Posterior cingulate gyrus (tissue), 11 donors: ENCODE results near the gene HOXC6.
"Not testable (repeated sequence)": the region's sequence is repeated elsewhere in the genome, so short reads cannot be mapped to it uniquely, and the experiment has no call there.

Experiments
- DNase-seq, 10 donors: peaks; one replicate each; pipeline versions ENCODE4 v3.0.0 to v3.0.0-alpha.2; 2020 to 2021; ENCODE audit warnings: mixed read lengths in 3 of 10
- intact Hi-C: fragments of 100-400 bp; cut with DNase I; formaldehyde crosslinking; loops from one replicate; pipeline ENCODE4 v1.15.1; 2023

The HOXC6 gene

GRCh38 chr12:54038284-54038870 lies 10.1 kb downstream of the HOXC6 start:
- no peak for DNase-seq
- intact Hi-C loops, result no loop called here

- intact Hi-C loops, result no loop called here
- DNase-seq, result peak in 1 of 10 donors; percentile 62
Measured at GRCh38 chr12:54038871-54039414, 10.7 kb downstream of the HOXC6 start.

GRCh38 chr12:54039417-54040147 lies 11.3 kb downstream of the HOXC6 start:
- DNase-seq, result no peak
- intact Hi-C loops, result no loop called here

DNA sequence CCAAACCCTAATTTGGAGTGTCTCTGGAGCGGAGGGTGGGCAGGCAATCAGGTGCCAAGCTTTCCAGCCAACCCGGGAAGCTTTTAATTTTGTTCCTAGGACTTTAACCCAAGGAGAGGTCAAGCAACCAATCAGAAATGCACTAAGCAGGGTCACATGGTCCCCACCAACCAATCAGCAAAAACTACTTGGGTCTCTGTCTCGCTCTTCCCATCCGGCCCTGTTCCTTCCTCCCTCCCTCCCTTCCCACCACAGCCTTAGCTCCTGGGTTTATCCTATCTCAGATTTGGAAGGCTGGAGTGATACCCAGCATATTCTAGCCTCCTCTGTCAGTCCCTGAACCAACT lies 11.9 kb downstream of the HOXC6 start:
- intact Hi-C loops, result no loop called here
- DNase-seq, result no peak

DNA sequence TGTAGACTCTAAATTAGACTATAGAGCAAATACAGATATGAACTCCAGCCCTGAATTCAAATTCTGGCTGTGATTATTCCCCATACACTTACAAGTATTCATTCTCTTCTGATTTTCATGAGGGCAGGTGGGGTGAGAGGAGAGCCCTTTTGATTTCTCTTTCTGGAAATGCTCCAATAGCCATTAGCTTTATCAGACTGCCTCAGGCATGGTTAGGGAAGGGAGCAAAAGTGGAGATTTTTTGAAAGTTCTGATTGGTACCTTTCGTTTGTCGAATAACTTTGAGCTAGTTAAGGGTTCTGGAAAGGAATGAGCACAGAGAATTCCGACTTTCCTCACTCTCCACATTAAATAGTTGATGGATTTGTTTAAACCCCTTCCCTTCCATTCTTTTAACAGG lies 12.4 kb downstream of the HOXC6 start:
- no peak for DNase-seq

DNA sequence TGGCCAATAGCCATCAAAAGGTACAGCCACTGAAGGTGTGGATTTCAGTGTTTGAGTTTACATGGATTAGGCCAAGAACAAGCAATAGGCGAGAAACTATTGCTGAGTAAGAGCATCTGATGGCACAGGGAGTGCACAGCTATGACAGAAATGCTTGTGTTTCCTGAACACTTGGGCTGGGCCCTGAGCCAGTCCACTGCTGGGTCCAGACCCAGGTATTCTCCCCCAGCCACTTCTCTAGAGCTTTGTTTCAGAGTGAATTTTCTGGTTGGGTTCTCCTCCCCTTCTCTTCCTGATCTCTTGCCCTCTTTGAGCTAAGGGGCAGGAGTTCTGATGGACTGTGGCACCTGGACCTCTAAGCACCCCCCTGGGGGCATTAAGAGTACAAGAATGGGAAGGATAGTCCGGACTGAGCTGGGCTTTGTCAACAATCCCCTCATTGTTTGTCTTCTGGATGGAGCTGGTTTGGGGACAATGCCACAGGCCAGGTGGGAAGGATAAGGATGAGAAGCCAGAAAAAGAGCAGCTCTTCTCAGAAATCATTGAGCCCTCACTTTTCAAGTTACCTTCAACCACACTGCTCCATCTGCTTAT lies 13.0 kb downstream of the HOXC6 start:
- intact Hi-C loops, result no loop called here
- DNase-seq, result no peak

More for the DNA sequence above, 12.4 kb downstream of the HOXC6 start:
- intact Hi-C loops, result no loop called here

DNA sequence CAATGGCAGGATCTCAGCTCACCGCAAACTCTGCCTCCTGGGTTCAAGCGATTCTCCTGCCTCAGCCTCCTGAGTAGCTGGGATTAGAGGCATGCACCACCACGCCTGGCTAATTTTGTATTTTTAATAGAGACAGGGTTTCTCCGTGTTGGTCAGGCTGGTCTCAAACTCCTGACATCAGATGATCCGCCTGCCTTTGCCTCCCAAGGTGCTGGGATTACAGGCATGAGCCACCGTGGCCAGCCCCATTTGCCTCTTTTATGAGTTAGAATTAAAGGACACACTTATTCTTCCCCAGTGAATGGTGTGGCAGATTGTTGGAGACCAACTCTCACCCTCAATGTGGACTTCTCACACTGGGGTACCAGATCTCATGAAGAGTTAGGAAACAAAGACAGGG lies 13.8 kb downstream of the HOXC6 start:
- DNase-seq, intact Hi-C loops: not testable (repeated sequence)

DNA sequence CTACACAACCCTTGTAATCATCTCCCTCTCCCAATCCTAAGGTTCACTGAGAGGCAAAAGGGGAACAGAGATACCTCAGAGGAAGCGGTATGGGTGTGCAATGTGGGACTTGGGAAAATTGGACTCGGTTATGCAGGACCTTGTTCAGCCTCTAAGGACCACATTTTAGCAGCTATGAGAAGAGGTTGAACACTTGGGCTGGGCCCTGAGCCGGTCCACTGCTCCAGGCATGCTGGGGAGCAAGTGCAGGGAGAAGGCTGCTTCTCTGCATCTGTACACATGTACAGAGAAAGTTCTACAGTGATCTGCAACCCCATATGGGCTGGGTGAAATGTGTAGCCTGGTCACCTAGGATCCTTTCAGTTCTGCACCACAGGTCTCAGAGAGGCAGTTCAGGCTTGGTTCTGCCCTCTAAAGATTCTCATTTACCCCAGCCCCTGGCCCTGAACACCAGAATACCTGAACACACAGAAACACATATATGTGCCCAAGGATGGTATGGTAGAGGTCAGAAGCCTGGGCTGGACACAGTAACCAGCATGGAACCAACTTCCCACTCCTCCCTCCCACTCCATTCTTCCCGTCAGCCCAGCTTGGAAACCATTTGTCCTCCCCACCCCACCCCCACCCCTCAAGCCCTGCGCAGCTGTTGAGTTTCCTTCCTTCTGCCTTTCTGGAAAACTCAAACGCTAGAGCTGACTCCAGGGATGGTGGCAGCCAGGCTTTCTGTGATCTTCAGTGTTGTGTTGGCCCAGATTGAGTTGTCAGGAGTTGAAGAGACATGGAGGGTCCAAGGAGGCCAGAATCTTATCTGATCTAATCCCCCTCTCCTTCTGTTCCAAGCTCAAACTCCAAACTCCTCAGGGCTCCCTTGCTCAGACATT lies 15.0 kb downstream of the HOXC6 start:
- intact Hi-C loops, result no loop called here
- DNase-seq, result no peak

GRCh38 chr12:54044425-54045103 lies 16.3 kb downstream of the HOXC6 start:
- intact Hi-C loops, result no loop called here
- DNase-seq, result no peak

DNA sequence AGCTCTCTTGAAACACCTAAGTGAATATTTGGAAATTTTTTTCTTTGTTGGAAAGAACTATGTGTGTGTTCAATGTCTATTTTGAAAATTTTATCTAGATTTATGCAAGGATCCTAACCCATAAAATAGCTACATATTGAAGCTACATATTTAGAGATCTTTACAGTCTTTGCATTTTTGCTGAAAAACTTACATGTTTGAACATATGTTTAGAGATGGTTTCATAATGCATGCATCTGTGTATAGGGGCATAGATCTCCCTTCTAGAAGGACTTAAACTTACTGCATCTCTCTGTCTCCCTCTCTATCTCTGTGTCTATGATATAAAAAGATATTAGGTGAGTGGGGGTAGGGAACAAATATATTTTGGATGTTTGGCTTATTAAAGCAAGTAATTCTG lies 17.2 kb downstream of the HOXC6 start:
- intact Hi-C loops, result no loop called here
- no peak for DNase-seq

GRCh38 chr12:54045868-54046521 lies 17.8 kb downstream of the HOXC6 start:
- no peak for DNase-seq
- intact Hi-C loops, result no loop called here

GRCh38 chr12:54046809-54047159 lies 18.5 kb downstream of the HOXC6 start:
- DNase-seq, result peak in 1 of 10 donors; percentile 74
- intact Hi-C loops, result no loop called here

- peak in 1 of 10 donors; percentile 57 for DNase-seq
- intact Hi-C loops, result no loop called here
Measured at GRCh38 chr12:54047160-54047963, 19.1 kb downstream of the HOXC6 start.

GRCh38 chr12:54047964-54048303 lies 19.7 kb downstream of the HOXC6 start:
- no peak for DNase-seq
- intact Hi-C loops, result no loop called here

DNA sequence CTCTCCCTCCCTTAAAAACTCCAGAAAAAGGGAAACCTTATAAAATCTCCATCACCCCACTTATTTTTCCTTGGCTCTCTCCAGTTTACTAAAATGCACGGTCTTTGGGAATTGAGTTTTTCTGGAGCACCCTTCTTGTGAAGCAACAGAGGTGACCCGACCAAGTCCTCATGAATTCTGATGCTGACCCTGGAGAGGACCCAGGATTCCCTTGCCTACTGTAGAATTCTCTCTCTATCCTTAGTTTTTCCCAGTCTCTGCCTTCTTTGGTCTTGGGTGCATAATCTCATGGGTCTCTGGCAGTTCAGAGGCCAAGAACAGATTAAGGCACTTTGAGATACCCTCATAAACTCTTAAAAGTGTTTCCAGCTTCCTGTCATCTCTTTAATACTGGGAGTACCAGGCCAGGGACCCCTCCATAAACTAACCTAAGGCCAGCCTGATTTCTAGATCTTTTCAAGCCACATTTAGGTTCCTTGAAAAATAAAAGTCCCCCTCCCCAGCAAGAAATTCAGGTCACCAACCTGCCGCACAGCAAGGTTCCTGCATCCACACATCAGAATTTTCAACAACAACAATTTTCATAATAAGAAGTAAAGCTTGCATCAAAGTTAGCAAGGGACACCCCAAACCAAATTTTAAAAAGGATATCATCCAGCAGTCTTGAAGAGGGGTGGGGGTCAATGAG lies 20.3 kb downstream of the HOXC6 start:
- intact Hi-C loops, result no loop called here
- no peak for DNase-seq

- no peak for DNase-seq
- intact Hi-C loops, result no loop called here
Measured at GRCh38 chr12:54049108-54049507, 20.9 kb downstream of the HOXC6 start.

GRCh38 chr12:54050482-54050810 lies 22.2 kb downstream of the HOXC6 start:
- DNase-seq, result no peak
- intact Hi-C loops, result no loop called here

DNA sequence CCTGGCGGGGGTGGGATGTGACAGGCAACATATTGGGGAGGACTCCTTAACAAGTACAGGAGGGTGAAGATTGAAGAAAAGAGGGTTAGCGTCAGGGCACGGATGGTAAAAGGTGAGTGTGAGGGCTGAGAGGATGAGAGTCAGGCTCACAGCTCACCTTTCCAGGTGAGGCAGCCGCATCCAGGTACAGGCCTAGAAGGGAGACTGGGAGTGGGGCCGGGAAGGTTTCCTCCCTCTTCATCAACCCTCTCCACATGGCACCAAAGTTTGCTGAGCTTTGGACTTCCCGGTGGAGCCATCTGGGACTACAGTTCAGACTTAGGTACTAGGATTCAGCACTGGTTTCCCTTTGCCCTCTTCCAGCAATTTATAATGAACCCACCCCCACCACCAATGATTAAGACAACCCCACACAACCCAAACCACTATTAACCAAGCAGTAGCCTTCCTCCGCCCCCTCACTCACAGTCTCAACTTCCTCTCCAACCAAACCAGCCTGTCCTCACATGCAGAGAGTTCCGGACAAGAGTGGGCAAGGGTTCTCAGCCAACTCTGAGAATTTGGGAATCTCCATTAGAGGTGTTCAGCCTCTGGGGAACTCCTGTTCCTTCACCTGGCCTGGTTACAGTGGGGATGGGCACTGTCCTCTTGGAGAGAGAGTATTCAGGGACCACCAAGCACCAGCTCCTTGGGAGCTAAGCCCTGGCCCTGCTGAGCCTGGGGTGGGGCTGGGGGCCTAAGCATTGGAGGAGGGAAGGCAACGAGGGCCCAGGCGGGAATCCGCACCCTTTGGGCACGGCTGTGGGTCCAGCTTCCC lies 23.0 kb downstream of the HOXC6 start:
- no peak for DNase-seq
- intact Hi-C loops, result no loop called here
